ENCODE measurements around the gene DENND1B.

DENND1B gene

DNA sequence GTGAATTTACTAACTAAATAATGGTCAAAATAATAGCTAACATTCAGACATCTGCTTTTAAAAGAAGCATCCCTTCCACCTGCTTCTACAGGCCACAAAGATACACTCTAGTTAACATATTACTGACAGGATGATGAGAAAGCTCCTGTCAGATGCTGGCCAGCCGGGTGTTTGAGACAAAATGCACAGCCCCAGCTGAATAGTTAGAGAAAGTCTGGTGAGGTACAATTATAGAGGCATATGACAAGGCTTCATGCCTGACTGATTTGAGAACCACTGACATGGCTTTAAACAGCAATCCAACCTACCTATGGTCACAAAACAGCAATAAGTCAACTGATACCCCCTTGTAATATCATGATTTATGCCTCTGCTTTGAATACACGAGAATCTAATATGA lies 137.0 kb downstream of the DENND1B start:
- FAIRE-seq = no peak
- DNase-seq (ENCODE audit: insufficient read length, low spot score) = no peak

- DNase-seq (ENCODE audit: insufficient read length, low spot score) (no peak), FAIRE-seq (no peak)
These were observed 137.9 kb downstream of the DENND1B start for GRCh38 chr1:197637406-197637805.

GRCh38 chr1:197633447-197634078 lies 141.7 kb downstream of the DENND1B start:
- no peak for FAIRE-seq
- DNase-seq (ENCODE audit: insufficient read length, low spot score) = no peak

DNA sequence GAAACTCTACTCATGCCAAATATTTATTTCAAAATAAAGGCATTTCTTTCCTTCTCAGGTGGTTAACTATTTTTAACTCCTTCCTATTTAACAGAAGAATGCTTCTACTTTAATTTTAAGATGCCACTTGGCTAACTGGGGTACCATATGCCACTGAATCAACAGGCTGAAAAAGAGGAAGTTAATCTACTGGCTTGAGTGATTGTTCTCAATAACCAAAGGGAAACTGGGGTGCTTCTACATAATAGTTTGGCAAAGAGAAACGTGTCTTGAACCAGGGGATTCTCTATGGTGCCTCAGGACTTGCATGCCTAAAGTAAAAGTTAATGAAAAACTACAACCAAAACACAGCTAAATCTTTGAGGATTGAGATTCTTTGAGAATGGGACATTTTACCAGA lies 142.6 kb downstream of the DENND1B start:
- no peak for DNase-seq (ENCODE audit: insufficient read length, low spot score)
- no peak for FAIRE-seq

GRCh38 chr1:197632005-197632404 lies 143.3 kb downstream of the DENND1B start:
- FAIRE-seq = no peak

DNA sequence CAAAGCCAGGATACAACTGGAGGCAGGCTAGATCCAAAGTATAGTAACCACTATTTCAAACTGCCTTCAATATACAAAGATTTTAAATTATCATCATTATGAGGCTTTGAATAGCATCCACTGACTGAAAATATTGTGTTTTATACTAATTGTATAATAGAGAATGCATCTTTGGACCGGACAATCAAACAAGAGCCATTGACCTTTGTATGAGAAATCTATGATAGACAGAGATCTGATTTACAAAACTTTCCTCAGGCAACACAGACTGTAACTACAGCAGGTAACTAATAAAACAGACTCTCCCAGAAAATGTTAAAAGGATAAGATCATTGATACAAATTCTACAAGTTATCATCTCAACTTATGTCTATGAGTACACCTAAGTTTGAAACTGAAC lies 152.9 kb downstream of the DENND1B start:
- DNase-seq (ENCODE audit: insufficient read length, low spot score) = no peak
- no peak for FAIRE-seq

More at GRCh38 chr1:197632005-197632404, 143.3 kb downstream of the DENND1B start:
- DNase-seq (ENCODE audit: insufficient read length, low spot score) = no peak

GRCh38 chr1:197621761-197622160 lies 153.5 kb downstream of the DENND1B start:
- FAIRE-seq = no peak
- no peak for DNase-seq (ENCODE audit: insufficient read length, low spot score)

GRCh38 chr1:197620714-197621163 lies 154.5 kb downstream of the DENND1B start:
- FAIRE-seq (no peak), DNase-seq (ENCODE audit: insufficient read length, low spot score) (no peak)

DNA sequence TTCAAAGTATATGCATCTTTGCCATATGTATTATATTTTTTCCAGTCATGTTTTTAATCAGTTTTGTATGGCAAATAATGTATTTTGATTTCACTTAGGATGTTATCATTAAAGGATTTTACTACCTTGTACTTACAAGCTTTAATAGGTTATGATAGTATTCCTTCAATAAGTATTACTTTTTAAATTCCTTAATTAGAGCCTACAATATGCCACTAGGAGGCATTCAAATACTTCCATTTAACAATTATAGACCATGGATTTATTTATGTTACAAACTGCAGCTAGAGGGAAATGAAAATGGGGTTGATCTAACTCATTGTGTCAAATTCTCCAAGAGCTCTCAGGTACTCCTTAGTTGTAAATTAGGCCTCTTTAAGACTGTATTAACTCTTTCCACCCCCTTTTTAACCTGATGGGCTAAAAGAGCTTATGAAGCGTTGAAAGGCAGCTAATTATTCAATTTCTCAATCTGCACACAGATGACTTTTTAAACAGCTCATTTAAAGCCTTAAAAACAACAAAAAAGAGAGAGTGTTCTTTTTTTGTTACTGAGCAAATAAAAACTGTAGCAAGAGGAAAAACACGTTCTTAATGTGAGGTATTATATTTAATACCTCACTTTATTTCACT lies 156.2 kb downstream of the DENND1B start:
- FAIRE-seq = no peak
- no peak for DNase-seq (ENCODE audit: insufficient read length, low spot score)

GRCh38 chr1:197618061-197618460 lies 157.2 kb downstream of the DENND1B start:
- DNase-seq (ENCODE audit: insufficient read length, low spot score) (no peak), FAIRE-seq (no peak)

GRCh38 chr1:197615693-197616011 lies 159.6 kb downstream of the DENND1B start:
- FAIRE-seq = no peak
- no peak for DNase-seq (ENCODE audit: insufficient read length, low spot score)

DNA sequence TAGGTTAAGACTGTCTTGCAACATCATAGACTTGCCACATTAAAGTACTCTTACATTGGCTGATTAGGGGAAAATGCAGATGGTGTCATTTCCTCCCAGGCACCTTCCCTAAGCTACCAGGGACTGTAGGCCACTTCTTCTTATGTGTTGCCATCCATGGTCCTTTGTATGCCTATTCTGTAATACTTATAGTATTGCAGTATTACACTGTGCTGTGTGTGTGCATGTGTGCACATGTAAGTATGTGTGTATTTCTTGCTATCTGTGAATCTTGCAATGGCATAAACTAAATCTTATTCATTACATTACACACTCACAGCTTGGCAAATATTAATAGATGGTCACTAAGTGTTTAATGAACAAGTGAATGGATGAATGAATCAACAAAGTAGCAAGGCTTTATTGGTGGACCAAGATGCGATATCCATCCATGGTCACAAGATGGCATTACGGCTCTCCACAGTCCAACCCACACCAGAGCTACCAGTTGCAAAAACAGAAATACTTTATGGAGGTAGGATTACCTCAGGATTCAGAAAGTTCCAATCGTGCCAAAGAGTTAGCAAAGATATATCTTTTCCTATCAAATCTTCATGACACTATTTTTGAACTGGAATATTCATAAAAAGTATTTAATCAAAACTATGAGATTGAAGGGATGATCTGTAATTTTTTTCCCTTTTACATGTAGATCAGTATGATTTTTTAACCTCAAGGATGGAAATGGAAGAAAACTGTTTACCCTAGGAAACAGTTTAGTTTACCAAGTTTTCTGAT lies 160.2 kb downstream of the DENND1B start:
- DNase-seq (ENCODE audit: insufficient read length, low spot score) = no peak
- peak; percentile 55 for FAIRE-seq

- no peak for DNase-seq (ENCODE audit: insufficient read length, low spot score)
- no peak for FAIRE-seq
These were observed 169.0 kb downstream of the DENND1B start for GRCh38 chr1:197606168-197606845.

- DNase-seq (ENCODE audit: insufficient read length, low spot score) (no peak), FAIRE-seq (no peak)
These were observed 171.0 kb downstream of the DENND1B start for GRCh38 chr1:197604302-197604701.

- DNase-seq (ENCODE audit: insufficient read length, low spot score) (no peak), FAIRE-seq (no peak)
These were observed 174.5 kb downstream of the DENND1B start for GRCh38 chr1:197600751-197601150.

GRCh38 chr1:197599789-197600188 lies 175.5 kb downstream of the DENND1B start:
- DNase-seq (ENCODE audit: insufficient read length, low spot score) (no peak), FAIRE-seq (no peak)

DNA sequence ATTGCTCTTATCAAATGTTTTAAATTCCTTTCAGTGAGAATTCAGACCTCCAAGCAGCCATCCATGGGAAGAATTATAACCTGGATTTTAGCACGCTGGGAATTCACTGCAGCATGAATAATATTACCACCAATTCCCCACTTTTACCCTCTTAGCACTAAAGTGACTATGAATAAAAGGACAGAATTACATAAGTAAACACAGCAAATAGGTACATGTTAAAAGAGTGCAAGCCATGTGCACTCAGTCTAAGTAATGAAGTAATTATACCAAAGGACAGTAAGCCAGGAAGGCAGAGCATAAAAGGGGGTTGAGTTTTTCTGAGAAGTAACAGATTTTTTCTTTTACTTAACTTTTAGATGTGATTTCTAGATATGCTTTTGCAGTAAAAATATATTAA lies 176.3 kb downstream of the DENND1B start:
- FAIRE-seq (no peak), DNase-seq (ENCODE audit: insufficient read length, low spot score) (no peak)

GRCh38 chr1:197595304-197595904 lies 179.9 kb downstream of the DENND1B start:
- DNase-seq (ENCODE audit: insufficient read length, low spot score) (no peak), FAIRE-seq (no peak)

DNA sequence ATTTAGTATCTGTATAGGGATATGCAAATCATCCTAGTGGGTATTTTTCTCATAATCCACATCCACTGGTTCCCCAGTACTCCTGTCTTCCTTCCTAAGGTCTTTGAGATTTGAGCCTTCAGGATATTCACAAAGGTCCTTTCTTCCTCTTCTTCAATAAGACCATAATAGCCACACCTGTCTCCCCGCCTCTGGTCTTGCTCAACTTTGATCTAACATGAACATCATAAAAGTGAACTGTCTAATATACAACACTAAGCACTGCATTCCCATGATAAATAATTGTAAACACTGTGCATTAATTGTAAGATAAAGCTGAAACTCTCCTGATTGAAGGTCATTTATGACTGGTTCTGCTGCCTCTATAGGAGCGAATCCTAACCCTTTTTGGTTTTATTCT lies 184.6 kb downstream of the DENND1B start:
- FAIRE-seq = no peak

DNA sequence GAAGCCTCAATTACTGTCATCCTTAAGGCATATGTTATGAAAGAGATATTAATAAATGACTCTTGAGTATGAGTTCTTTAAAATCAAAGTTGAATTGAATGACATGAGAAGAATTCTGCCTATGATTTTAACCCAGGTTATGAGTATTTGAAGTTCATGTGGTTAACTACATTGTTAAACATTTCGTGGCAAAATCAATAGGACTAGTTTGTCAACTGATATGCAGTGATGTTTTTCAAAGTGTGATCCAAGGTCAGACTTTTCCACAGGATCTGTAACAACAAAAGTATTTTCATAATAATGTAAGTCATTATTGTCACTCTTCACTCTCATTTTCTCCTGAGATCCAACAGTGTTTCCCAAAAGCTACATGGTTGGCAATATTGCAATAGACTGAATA lies 189.5 kb downstream of the DENND1B start:
- FAIRE-seq (no peak), DNase-seq (ENCODE audit: insufficient read length, low spot score) (no peak)

More for the DNA sequence above, 184.6 kb downstream of the DENND1B start:
- no peak for DNase-seq (ENCODE audit: insufficient read length, low spot score)

- FAIRE-seq (no peak), DNase-seq (ENCODE audit: insufficient read length, low spot score) (no peak)
These were observed 197.7 kb downstream of the DENND1B start for GRCh38 chr1:197577580-197577979.
